ENCODE measurements around the gene RACK1.

GRCh38 chr5:181236471-181236870 lies 7.2 kb downstream of the RACK1 start:
- TF ChIP-seq CTCF (IDR thresholded peaks at IDR 0.05; ENCODE audit: insufficient read depth, low read depth, low read length) (no peak), EZH2 (IDR thresholded peaks at IDR 0.05; ENCODE audit: insufficient read depth, low read length) (no peak)

Data from astrocyte (in vitro differentiated cells and primary cell).